HG03097 (cell line): ENCODE data around the gene BDH1.

Source experiments
- ATAC-seq: cut with Tn5 transposase; IDR thresholded peaks from one replicate; pipeline ENCODE4 v1.9.1; 2021; ENCODE audit not compliant: unreplicated experiment, low FRiP score

The BDH1 gene

DNA sequence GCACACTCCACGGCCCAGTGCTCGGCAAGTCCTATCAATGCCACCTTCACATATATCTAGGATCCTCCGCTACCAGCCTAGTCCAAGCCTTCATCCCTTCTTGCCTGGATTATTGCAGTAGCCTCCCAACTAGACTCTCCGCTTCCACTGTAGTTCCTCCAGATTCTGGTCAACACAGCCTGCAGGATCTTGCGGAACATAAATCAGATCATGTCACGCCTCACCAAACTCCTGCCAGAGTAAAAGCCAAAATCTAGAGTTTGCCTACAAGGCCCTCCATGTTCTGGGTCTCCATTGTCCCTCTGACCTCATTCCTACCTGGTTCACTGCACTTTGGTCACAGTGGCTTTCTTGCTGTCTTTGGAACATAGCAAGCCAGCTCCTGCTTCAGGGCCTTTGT, 3.6 kb downstream of the BDH1 start:
- no peak for ATAC-seq

- ATAC-seq: no peak
Measured at GRCh38 chr3:197550489-197550888, 5.3 kb downstream of the BDH1 start.

DNA sequence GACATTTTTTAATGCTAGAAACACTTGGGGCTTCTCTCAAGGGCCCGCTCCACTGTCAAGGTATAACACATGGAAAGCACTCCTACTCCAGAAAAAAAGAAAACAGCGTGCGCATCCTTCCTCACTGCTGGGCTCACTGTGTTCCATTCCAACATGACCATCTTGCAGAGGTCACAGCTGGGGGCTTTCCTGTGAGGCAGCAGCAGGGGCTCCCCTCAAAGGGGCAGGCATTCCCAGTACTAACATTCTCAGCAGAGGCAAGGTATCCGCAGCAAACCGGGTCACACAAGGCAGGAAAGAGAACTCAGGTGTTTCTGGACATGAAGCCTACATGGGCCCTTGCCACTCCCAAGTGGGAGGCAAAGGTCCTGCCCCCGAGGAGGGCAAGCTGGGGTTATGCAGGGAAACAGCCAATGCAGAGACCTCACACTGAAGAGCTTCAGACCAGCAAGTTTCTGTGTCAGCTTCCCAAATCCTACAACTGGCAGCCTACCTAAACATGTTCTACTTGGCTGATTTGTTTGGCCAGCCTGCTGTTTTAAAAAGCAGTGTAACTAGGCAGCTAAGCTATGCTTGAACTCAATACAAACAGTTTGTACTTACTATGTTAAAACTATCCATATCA, 6.4 kb downstream of the BDH1 start:
- no peak for ATAC-seq

- ATAC-seq: no peak
Measured at GRCh38 chr3:197547306-197548011, 8.3 kb downstream of the BDH1 start.

DNA sequence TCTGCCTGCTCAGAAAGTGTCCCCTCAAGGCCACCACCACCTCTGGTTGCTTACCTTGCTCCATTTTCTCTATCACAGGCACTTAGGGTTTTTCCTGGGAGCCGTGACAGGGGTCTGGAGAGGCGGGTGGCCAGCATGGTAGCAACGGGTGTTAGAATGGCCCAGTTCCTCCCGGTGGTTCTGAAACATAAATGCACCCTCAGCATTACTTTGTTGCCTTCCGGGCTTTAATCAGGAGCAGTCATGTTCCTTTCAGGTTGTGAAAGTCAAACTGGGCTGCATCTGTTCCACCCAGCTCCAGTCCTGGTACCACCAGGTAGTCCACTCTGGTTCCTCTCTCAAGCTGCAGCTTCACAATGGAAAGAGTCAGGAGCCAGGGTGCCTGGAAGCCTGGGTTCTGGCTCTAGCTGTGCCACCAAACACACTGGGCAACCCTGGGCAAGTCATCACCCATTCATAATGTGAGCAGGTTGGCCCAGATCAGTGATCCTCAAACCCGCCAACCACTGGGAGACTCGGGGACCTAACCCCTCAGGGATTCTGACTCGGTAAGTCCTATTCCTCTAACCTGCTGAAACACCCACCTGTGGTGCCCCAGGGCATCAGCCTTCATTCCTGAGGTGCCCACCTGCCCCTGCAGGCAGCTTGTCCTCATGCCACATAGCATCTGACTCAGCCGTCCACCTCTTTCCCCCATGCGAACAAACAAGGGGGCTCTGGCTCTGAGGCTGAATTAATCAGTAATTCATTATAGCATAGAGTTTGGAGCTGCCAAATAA, 9.3 kb downstream of the BDH1 start:
- no peak for ATAC-seq

DNA sequence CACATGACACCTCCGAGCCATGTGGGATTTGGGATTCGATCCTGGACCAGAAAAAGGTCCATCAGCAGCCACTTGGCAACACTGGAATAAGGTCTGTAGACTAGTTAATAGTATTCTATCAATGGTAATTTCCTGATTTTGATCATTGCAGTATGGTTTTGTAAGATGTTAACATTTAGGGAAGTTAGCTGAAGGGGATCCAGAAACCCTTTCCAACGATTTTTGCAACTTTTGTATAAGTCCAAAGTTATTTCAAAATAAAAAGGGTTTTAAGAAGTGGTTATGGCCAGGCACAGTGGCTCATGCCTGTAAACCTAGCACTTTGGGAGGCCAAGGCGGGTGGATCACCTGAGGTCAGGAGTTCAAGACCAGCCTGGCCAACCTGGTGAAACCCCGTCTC, 10.2 kb downstream of the BDH1 start:
- ATAC-seq: no peak

- no peak for ATAC-seq
Measured at GRCh38 chr3:197545101-197545500, 10.7 kb downstream of the BDH1 start.

DNA sequence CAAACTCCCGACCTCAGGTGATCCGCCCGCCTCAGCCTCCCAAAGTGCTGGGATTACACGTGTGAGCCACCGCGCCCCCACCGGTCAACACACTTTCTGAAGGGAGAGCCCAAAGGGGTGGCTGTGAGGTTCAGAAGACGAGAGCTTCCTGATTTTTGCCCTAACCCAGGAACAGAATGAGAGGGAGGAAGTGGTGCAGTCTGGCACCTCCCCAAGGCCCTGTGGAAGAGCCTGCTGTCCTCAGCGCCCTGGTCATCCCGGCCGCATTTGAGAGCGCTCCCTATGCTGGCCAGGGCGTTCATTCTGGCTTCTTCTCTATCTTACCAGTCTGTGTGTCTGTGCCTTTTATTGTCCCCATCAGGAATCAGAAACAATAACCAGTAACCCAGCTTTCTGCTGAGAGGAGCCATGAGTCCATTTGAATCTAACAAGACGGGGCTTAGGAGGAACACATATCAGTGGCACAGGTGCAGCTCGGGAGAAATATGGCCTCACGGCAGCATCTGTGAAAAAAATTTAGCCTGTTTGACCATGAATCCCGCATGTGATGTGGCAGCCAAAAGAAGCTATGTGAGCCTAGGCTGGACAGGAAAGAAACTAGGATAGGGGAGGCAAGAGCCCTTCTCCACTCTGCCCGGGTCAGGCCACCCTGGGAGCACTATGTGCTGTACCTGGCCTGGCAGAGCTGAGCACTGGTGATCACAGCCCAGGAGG, 12.9 kb downstream of the BDH1 start:
- ATAC-seq: no peak

GRCh38 chr3:197541756-197542539, 13.8 kb downstream of the BDH1 start:
- no peak for ATAC-seq

GRCh38 chr3:197540961-197541377, 14.8 kb downstream of the BDH1 start:
- no peak for ATAC-seq

DNA sequence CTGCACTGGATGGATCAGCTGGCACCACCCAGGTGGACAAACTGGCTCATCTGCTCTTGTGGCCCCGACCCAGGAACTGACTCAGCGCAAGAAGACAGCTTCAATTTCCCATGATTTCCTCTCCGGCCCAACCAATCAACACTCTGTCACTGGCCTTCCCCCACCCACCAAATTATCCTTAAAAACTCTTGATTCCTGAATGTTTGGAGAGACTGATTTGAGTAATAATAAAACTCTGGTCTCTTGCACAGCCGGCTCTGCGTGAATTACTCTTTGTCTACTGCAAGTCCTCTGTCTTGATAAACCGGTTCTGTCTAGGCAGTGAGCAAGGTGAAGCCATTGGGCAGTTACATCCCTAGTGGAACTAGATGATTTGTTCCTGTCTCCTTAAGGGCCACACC, 16.1 kb downstream of the BDH1 start:
- no peak for ATAC-seq

DNA sequence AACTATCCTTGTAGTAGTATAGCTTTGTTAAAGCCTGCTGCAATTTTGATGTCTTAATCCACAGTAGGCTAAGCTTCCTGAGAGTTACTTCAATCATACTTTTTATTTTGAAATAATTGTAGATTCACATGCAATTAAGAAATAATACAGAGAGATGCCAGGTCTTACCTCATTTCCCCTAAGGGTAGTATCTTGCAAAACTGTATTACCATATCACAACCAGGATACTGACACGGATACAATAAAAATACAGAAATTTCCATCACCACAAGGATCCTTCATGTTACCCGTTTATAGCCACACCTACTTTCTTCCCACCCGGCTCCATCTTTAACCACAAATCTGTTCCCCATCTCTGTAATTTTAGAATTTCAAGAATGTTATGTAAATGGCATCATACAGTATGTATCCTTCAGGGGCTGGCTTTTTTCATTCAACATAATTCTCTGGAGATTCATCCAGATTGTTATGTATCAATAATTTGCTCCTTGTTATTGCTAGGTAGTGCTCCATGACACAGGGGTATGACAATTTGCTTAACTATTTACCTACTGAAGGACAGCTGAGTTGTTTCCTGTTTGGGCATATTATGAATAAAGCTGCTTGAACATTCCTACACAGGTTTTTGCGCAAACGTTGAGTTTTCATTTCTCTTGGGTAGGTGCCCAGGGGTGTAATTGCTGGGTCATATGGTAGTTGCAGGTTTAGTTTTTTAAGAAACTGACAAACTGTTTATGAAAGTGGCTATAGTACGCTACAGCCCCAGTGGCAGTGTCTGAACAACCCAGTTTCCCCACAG, 21.6 kb downstream of the BDH1 start:
- ATAC-seq: no peak

DNA sequence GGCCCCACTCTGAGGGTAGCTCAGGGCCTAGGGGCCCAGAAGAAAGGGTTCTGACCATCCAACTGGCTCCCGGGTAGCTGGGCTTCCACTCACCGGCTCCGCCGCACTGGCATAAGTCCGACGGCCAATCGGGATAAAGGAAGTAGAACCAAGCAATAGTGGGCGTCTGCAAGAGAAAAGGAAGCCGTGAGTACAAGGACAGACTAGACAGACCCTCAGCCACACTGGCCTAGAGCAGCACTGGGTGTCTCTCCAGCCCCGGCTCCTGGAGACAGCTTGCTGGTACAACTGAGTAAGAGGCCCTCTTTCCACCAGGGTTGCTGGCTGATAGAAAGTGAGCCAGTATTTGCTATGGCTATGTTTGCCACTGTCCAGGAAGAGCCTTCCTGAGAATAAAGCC, 22.4 kb downstream of the BDH1 start:
- no peak for ATAC-seq

GRCh38 chr3:197532388-197532787, 23.4 kb downstream of the BDH1 start:
- ATAC-seq: no peak

DNA sequence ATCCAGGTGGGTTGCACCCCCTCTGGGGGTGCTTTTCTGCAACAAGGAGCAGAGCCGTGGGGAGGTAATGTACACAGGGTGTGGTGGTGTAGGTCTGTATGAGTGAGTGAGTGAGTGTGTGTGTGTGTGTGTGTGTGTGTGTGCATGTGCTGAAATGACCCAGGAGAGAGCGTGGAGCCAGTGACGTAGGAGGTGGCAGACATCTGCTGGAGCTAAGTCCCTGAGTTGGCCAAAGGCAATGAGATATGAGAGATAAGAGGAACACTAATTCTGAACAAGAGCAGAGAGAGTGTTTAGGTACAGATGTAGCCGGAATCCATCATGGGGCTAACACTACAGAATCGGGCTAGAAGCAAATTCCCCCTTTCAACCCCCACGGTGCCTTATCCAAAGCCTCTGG, 27.6 kb downstream of the BDH1 start:
- no peak for ATAC-seq

DNA sequence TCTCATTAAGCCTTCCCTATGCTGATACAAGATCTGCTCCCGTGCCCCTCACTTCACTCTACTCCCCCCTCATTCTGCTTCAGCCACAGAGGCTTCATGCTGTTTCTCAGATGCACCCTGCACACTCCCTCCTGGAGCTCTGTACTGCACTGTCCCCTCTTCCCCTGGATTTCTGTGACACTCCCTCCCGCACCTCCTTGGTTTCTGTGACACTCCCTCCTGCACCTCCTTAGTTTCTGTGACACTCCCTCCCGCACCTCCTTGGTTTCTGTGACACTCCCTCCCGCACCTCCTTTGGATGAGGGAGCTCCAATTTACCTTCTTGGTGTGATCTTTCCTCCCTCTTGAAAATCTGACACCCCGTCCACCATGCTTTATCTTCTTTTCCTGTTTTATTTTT, 28.2 kb downstream of the BDH1 start:
- no peak for ATAC-seq

- ATAC-seq: no peak
Measured at GRCh38 chr3:197525706-197526105, 30.1 kb downstream of the BDH1 start.

- no peak for ATAC-seq
Measured at GRCh38 chr3:197524128-197524527, 31.6 kb downstream of the BDH1 start.

GRCh38 chr3:197523526-197523925, 32.2 kb downstream of the BDH1 start:
- ATAC-seq: no peak
